Glutamatergic neuron (in vitro differentiated cells): ENCODE measurements around the gene EFNB2. TPM values are rescaled to one million over a fixed set of nuclear protein-coding genes. Genes with fewer than 3 reads are reported as not detected.

Experiments used
- DNase-seq: peaks from one replicate; pipeline ENCODE4 v3.0.0; 2022
- H3K27ac Mint-ChIP-seq: one replicate; pipeline ENCODE4 v1.8.0; 2020; ENCODE audit warnings: mild to moderate bottlenecking, mixed read lengths, inconsistent platforms; ENCODE audit not compliant: unreplicated experiment
- H3K27me3 Mint-ChIP-seq: one replicate; pipeline ENCODE4 v1.8.0; 2020; ENCODE audit warnings: mild to moderate bottlenecking, moderate library complexity, mixed read lengths, inconsistent platforms; ENCODE audit not compliant: unreplicated experiment
- H3K36me3 Mint-ChIP-seq: one replicate; pipeline ENCODE4 v1.8.0; 2020; ENCODE audit warnings: mild to moderate bottlenecking, mixed read lengths, inconsistent platforms; ENCODE audit not compliant: unreplicated experiment
- H3K4me1 Mint-ChIP-seq: one replicate; pipeline ENCODE4 v1.8.0; 2020; ENCODE audit warnings: mild to moderate bottlenecking, low read depth, mixed read lengths, inconsistent platforms; ENCODE audit not compliant: unreplicated experiment
- H3K4me3 Mint-ChIP-seq: one replicate; pipeline ENCODE4 v1.8.0; 2020; ENCODE audit warnings: mild to moderate bottlenecking, mixed read lengths, inconsistent platforms; ENCODE audit not compliant: unreplicated experiment
- H3K9me3 Mint-ChIP-seq: one replicate; pipeline ENCODE4 v1.8.0; 2020; ENCODE audit warnings: mild to moderate bottlenecking, moderate library complexity, mixed read lengths, inconsistent platforms; ENCODE audit not compliant: unreplicated experiment
- total RNA-seq: library from RNA; stranded (reverse); fragmentation: NEBNext Ultra II Directional; extraction: Animal tissue kit (Norgen Biotek cat#: 25700); gene quantifications from one replicate; pipeline ENCODE4 v1.2.1, GENCODE V29; 2021; ENCODE audit not compliant: unreplicated experiment
- TF ChIP-seq, protein P1 (sequence below): fragments of 200-600 bp; sonication (generic); IDR thresholded peaks from one replicate; pipeline ENCODE4 v1.5.0; 2021; ENCODE audit not compliant: partially characterized antibody, unreplicated experiment

The EFNB2 gene
- total RNA-seq, 1 donor from 2014 or later, result 51.1 TPM

DNA sequence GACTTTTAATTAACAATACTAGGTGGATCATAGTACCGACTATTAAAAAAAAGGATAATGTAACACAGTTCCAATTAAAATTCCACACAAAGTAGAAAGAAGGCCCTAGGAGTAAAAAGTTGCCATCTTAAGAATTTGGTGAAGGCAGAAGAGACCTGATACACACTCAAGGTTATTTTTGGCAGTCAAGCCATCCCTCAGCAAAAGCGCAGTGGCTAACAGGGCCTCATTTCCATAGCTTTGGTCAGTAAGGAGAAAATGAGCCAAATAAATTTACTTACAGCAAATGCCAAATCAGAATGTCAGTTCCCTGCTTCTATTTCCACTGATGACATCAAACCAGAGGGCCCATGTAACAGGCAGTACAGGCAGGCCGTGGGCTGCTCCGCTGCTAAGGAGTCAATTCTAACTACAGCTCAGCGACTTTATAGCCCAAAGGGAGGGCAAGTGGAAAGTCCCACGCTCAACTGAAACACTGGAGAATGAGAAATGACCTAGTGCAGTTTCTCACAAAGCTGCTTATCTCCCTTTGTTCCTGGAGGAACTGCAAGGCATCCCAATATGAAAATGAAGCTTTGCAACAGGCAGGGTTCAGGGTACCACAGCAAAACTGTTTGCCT, 26.2 kb upstream of the EFNB2 start:
- peaks cover 50% of the 10 kb centered on the region for H3K4me1 Mint-ChIP-seq
- peaks cover 2% of the 10 kb centered on the region for H3K9me3 Mint-ChIP-seq
- no peak overlapping the region for H3K4me3 Mint-ChIP-seq
- TF ChIP-seq, protein P1, sequence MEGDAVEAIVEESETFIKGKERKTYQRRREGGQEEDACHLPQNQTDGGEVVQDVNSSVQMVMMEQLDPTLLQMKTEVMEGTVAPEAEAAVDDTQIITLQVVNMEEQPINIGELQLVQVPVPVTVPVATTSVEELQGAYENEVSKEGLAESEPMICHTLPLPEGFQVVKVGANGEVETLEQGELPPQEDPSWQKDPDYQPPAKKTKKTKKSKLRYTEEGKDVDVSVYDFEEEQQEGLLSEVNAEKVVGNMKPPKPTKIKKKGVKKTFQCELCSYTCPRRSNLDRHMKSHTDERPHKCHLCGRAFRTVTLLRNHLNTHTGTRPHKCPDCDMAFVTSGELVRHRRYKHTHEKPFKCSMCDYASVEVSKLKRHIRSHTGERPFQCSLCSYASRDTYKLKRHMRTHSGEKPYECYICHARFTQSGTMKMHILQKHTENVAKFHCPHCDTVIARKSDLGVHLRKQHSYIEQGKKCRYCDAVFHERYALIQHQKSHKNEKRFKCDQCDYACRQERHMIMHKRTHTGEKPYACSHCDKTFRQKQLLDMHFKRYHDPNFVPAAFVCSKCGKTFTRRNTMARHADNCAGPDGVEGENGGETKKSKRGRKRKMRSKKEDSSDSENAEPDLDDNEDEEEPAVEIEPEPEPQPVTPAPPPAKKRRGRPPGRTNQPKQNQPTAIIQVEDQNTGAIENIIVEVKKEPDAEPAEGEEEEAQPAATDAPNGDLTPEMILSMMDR, result no peak
- no peaks in the 10 kb centered on the region for H3K36me3 Mint-ChIP-seq
- no peaks in the 10 kb centered on the region for H3K27me3 Mint-ChIP-seq
- DNase-seq, result no peak
- H3K27ac Mint-ChIP-seq, result no peak overlapping the region

DNA sequence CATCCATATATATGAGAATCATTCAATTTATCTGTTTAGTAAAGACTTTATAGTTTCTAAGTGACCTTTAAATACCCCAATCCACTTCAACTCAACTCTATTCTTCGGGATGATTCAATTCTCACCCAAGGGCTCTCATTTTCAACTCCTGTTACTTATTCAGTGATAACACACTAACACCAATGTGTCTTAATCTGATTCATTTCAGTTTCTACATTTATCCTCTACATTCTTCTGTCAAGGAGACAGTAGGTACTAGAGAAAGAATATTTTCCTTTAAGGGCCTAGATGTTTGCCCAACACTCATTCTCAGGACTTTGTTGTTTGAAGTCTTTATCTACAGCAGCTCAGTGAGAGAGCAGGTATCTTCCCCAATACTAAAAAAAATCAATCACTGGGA, 25.4 kb upstream of the EFNB2 start:
- Mint-ChIP-seq H3K36me3 (no peaks in the 10 kb centered on the region), H3K27ac (no peak overlapping the region), H3K27me3 (no peaks in the 10 kb centered on the region), H3K9me3 (peaks cover 2% of the 10 kb centered on the region), H3K4me3 (no peak overlapping the region), H3K4me1 (peaks cover 42% of the 10 kb centered on the region)
- no peak for DNase-seq
- TF ChIP-seq, protein P1, result no peak

DNA sequence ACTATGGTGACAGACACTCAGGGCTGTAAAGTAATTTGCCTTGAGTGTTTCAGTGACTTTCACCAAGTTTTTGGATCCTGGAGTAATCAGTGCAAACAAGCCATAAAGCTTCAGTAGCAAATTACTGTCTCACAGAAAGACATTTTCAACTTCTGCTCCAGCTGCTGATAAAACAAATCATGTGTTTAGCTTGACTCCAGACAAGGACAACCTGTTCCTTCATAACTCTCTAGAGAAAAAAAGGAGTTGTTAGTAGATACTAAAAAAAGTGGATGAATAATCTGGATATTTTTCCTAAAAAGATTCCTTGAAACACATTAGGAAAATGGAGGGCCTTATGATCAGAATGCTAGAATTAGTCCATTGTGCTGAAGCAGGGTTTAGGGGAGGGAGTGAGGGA, 23.1 kb upstream of the EFNB2 start:
- no peak for DNase-seq
- Mint-ChIP-seq H3K27ac (no peak overlapping the region), H3K9me3 (peaks cover 2% of the 10 kb centered on the region), H3K27me3 (no peaks in the 10 kb centered on the region), H3K4me1 (peaks cover 21% of the 10 kb centered on the region), H3K4me3 (no peak overlapping the region), H3K36me3 (no peaks in the 10 kb centered on the region)
- TF ChIP-seq, protein P1, result no peak

DNA sequence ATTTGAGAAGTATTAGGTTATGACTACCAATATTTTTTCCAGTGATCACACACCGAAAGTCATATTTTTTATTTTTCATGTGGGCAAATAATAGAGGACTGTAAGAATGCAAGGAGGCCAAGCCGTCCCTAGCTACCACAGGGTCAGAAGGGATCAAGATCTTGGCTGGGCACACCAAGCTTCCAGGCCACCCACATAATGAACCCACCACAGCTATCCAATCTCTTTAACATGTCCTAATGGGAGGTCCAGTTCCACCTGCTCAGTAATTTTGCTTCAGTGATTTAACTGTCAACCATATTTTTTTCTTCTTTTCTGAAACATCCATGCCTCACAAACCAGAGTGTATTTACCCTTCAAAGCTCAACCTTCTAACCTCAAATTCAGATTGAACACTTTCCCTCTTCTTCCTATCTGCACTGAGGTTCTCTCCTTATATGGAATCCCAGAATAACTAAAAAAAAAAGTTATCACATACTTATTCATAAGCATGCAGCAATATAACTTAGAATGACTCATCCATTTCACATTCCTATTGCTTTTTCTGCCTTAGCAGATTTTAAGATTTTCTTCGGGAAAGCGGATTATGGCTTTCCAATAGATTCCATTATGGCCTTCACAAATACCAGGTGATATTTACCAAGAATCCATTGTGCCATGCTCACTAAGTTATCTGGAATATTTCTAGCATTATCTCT, 20.3 kb upstream of the EFNB2 start:
- H3K4me3 Mint-ChIP-seq, result no peak overlapping the region
- peaks cover 2% of the 10 kb centered on the region for H3K9me3 Mint-ChIP-seq
- H3K4me1 Mint-ChIP-seq, result peaks cover 6% of the 10 kb centered on the region
- H3K27ac Mint-ChIP-seq, result no peak overlapping the region
- no peaks in the 10 kb centered on the region for H3K27me3 Mint-ChIP-seq
- no peak for DNase-seq
- no peaks in the 10 kb centered on the region for H3K36me3 Mint-ChIP-seq
- TF ChIP-seq, protein P1, result no peak

DNA sequence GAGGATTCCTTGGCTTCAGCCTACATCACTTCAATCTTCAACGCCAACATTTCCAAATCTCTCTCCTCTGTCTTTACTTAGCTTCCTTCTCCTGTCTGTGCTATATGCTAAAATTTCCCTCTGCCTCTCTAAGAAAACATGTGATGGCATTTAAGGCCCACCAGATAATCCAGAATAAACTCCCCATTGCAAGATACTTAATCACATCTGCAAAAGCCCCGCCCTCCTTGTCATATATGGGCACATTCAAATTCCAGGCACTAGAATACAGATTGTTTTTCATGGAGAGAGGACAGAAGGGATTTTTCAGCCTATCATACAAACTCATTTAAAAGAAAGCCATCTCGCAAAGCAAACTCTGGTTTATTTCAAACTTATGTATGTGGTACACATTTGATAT, 16.3 kb upstream of the EFNB2 start:
- H3K9me3 Mint-ChIP-seq, result no peaks in the 10 kb centered on the region
- TF ChIP-seq, protein P1, result no peak
- no peaks in the 10 kb centered on the region for H3K27me3 Mint-ChIP-seq
- H3K4me1 Mint-ChIP-seq, result peaks cover 2% of the 10 kb centered on the region
- no peak overlapping the region for H3K4me3 Mint-ChIP-seq
- DNase-seq, result no peak
- no peak overlapping the region for H3K27ac Mint-ChIP-seq
- no peaks in the 10 kb centered on the region for H3K36me3 Mint-ChIP-seq
